ENCODE data around the gene IL11. TPM values are rescaled to one million over a fixed set of nuclear protein-coding genes. Genes with fewer than 3 reads are reported as not detected.

IL11 gene
- total and polyA plus RNA-seq, 2 of the 8 experiments (the other 6 are each of a cell fraction or from before 2014, with no cell fraction given) = 1.7 to 2.8 TPM

GRCh38 chr19:55353356-55353802, 16.9 kb downstream of the IL11 start (continued):
- no peak for TF ChIP-seq CTBP2 (IDR thresholded peaks at IDR 0.05; ENCODE audit: borderline replicate concordance, insufficient read depth, insufficient read length, low read length)
